ENCODE data around the gene UBE2Q2. TPM values are rescaled to one million over a fixed set of nuclear protein-coding genes. Genes with fewer than 3 reads are reported as not detected.

The UBE2Q2 gene
- total RNA-seq, 1 donor from 2014 or later: 47.7 TPM

GRCh38 chr15:75902129-75902557 lies 58.9 kb downstream of the UBE2Q2 start:
- no peak overlapping the region for H2AFZ ChIP-seq (ENCODE audit: low read depth, low read length)
- peaks cover 11% of the 10 kb centered on the region for H3K36me3 ChIP-seq (ENCODE audit: insufficient read depth, low read length)
- no peaks in the 10 kb centered on the region for H3K9me3 Mint-ChIP-seq (ENCODE audit: unreplicated experiment)
- no peak overlapping the region for H3K4me2 ChIP-seq (ENCODE audit: low read length)
- H3K9ac ChIP-seq (ENCODE audit: low read length): no peak overlapping the region
- H3K9me3 ChIP-seq (ENCODE audit: insufficient read depth, low read depth, low read length): no peaks in the 10 kb centered on the region
- H3K27me3 ChIP-seq (ENCODE audit: insufficient read depth, low read length): no peaks in the 10 kb centered on the region
- peaks cover 33% of the 10 kb centered on the region for H3K79me2 ChIP-seq (ENCODE audit: insufficient read depth, low read length)
- FAIRE-seq (no peak), DNase-seq (ENCODE audit: low read depth) (no peak)
- H3K4me3 ChIP-seq (ENCODE audit: insufficient read depth, low read depth, low read length): no peak overlapping the region
- H3K4me1 Mint-ChIP-seq (ENCODE audit: low read depth, unreplicated experiment): peaks cover 30% of the 10 kb centered on the region
- H3K4me3 Mint-ChIP-seq (ENCODE audit: unreplicated experiment): peak overlapping the region; percentile 52
- peaks cover 16% of the 10 kb centered on the region for H4K20me1 ChIP-seq (ENCODE audit: insufficient read depth, low read length)
- H3K4me1 ChIP-seq (ENCODE audit: insufficient read depth, low read length): peaks cover 13% of the 10 kb centered on the region
- H3K27ac Mint-ChIP-seq (ENCODE audit: unreplicated experiment): peak overlapping the region; percentile 76
- H3K27ac ChIP-seq (ENCODE audit: low read depth, low read length): no peak overlapping the region
- TF ChIP-seq EZH2 (IDR thresholded peaks at IDR 0.05; ENCODE audit: insufficient read depth, low read length): no peak
- TF ChIP-seq, protein P1, sequence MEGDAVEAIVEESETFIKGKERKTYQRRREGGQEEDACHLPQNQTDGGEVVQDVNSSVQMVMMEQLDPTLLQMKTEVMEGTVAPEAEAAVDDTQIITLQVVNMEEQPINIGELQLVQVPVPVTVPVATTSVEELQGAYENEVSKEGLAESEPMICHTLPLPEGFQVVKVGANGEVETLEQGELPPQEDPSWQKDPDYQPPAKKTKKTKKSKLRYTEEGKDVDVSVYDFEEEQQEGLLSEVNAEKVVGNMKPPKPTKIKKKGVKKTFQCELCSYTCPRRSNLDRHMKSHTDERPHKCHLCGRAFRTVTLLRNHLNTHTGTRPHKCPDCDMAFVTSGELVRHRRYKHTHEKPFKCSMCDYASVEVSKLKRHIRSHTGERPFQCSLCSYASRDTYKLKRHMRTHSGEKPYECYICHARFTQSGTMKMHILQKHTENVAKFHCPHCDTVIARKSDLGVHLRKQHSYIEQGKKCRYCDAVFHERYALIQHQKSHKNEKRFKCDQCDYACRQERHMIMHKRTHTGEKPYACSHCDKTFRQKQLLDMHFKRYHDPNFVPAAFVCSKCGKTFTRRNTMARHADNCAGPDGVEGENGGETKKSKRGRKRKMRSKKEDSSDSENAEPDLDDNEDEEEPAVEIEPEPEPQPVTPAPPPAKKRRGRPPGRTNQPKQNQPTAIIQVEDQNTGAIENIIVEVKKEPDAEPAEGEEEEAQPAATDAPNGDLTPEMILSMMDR (IDR thresholded peaks at IDR 0.05; ENCODE audit: insufficient read depth, low read depth, low read length): no peak
- no peaks in the 10 kb centered on the region for H3K27me3 Mint-ChIP-seq (ENCODE audit: low read depth, unreplicated experiment)
- H3K36me3 Mint-ChIP-seq (ENCODE audit: low read depth, unreplicated experiment): peaks cover 11% of the 10 kb centered on the region

DNA sequence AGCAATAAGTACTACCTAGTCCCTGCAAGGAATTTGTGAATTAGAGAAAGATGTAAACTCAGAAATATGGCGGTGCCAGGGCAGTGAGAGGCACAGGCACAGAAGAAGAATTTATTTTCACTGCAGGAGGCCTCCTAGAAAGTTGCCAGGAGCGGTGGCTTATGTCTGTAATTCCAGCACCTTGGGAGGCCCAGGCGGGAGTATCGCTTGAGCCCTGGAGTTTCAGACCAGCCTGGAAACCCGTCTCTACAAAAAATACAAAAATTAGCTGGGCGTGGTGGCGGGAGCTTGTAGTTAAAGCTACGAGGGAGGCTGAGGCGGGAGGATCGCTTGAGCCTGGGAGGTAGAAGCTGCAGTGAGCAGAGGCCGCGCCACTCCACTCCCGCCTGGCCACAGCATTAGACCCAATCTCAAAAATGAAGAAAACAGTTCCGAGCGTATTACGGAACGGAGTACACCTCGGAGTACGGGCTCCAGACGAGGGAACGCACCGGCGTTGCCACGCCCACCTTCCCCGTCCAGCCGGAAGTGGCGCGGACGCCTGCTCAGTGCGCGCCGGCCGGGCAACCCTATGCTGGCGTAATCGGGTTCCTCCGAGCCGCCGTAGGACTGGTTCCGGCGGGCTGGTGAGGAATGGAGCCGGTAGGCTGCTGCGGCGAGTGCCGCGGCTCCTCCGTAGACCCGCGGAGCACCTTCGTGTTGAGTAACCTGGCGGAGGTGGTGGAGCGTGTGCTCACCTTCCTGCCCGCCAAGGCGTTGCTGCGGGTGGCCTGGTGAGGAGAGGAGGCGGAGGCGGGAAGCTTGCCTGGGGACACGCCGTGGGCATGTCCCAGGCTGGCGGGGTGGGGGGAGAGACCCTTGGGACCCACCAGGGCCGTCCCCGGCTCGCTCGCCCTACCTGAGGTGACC lies 60.3 kb downstream of the UBE2Q2 start, which contains the start of gene FBXO22:
FBXO22 (plus strand) TSS at position 548 of the 909 bp plus-strand sequence; CDS start at position 634, 86 bp downstream.
- peak within 1 kb of the TSS; percentile 99 for H3K4me3 Mint-ChIP-seq (ENCODE audit: unreplicated experiment)
- peaks cover 25% of the 10 kb centered on the region for H4K20me1 ChIP-seq (ENCODE audit: insufficient read depth, low read length)
- no peaks in the 10 kb centered on the region for H3K9me3 Mint-ChIP-seq (ENCODE audit: unreplicated experiment)
- H3K4me1 ChIP-seq (ENCODE audit: insufficient read depth, low read length): peaks cover 13% of the 10 kb centered on the region
- peaks cover 32% of the 10 kb centered on the region for H3K4me1 Mint-ChIP-seq (ENCODE audit: low read depth, unreplicated experiment)
- peaks cover 15% of the 10 kb centered on the region for H3K36me3 Mint-ChIP-seq (ENCODE audit: low read depth, unreplicated experiment)
- FAIRE-seq (no peak), DNase-seq (ENCODE audit: low read depth) (peak; percentile 83)
- peaks cover 48% of the 10 kb centered on the region for H3K79me2 ChIP-seq (ENCODE audit: insufficient read depth, low read length)
- H3K27me3 Mint-ChIP-seq (ENCODE audit: low read depth, unreplicated experiment): no peaks in the 10 kb centered on the region
- H3K4me2 ChIP-seq (ENCODE audit: low read length): peak within 1 kb of the TSS; percentile 99
- H3K27ac ChIP-seq (ENCODE audit: low read depth, low read length): peak within 1 kb of the TSS; percentile 79
- no peaks in the 10 kb centered on the region for H3K27me3 ChIP-seq (ENCODE audit: insufficient read depth, low read length)
- H3K36me3 ChIP-seq (ENCODE audit: insufficient read depth, low read length): peaks cover 8% of the 10 kb centered on the region
- H3K9me3 ChIP-seq (ENCODE audit: insufficient read depth, low read depth, low read length): no peaks in the 10 kb centered on the region
- TF ChIP-seq EZH2 (IDR thresholded peaks at IDR 0.05; ENCODE audit: insufficient read depth, low read length): no peak
- TF ChIP-seq, protein P1 (IDR thresholded peaks at IDR 0.05; ENCODE audit: insufficient read depth, low read depth, low read length): no peak
- peak within 1 kb of the TSS; percentile 92 for H3K9ac ChIP-seq (ENCODE audit: low read length)
- H2AFZ ChIP-seq (ENCODE audit: low read depth, low read length): peak within 1 kb of the TSS; percentile 80
- H3K4me3 ChIP-seq (ENCODE audit: insufficient read depth, low read depth, low read length): peak within 1 kb of the TSS; percentile 97
- peak within 1 kb of the TSS; percentile 98 for H3K27ac Mint-ChIP-seq (ENCODE audit: unreplicated experiment)

Measured in astrocyte (in vitro differentiated cells and primary cell).